Stimulated activated memory B cell treated with anti-CD40 and anti-IgM and Interleukin-4, amounts not matched to agents 10 μg/mL and 1 μg/mL and 100 μg/mL, for 72 hours (primary cell): Measurements from ENCODE around the gene GJD2.

ENCODE experiments used
- ATAC-seq: fragments of 150-1000 bp; cut with Tn5 transposase; 2 replicates; pipeline ENCODE4 v1.10.0; 2021
- H3K27ac Mint-ChIP-seq: one replicate; pipeline ENCODE4 v1.8.0; 2022; ENCODE audit warnings: mild to moderate bottlenecking, mixed read lengths
- H3K27me3 Mint-ChIP-seq: one replicate; pipeline ENCODE4 v1.8.0; 2022; ENCODE audit warnings: mixed read lengths
- H3K36me3 Mint-ChIP-seq: one replicate; pipeline ENCODE4 v1.8.0; 2022; ENCODE audit warnings: mixed read lengths
- H3K4me1 Mint-ChIP-seq: one replicate; pipeline ENCODE4 v1.8.0; 2022; ENCODE audit warnings: mixed read lengths
- H3K4me3 Mint-ChIP-seq: one replicate; pipeline ENCODE4 v1.8.0; 2022; ENCODE audit warnings: mild to moderate bottlenecking, moderate library complexity, mixed read lengths
- H3K9me3 Mint-ChIP-seq: one replicate; pipeline ENCODE4 v1.8.0; 2022; ENCODE audit warnings: mixed read lengths

Gene GJD2

GRCh38 chr15:34721802-34722438, 32.9 kb downstream of the GJD2 start:
- ATAC-seq = no peak
- no peaks in the 10 kb centered on the region for H3K36me3 Mint-ChIP-seq
- H3K4me3 Mint-ChIP-seq = no peak overlapping the region
- no peaks in the 10 kb centered on the region for H3K4me1 Mint-ChIP-seq
- H3K27ac Mint-ChIP-seq = no peak overlapping the region
- H3K9me3 Mint-ChIP-seq = no peaks in the 10 kb centered on the region
- peaks cover 43% of the 10 kb centered on the region for H3K27me3 Mint-ChIP-seq

DNA sequence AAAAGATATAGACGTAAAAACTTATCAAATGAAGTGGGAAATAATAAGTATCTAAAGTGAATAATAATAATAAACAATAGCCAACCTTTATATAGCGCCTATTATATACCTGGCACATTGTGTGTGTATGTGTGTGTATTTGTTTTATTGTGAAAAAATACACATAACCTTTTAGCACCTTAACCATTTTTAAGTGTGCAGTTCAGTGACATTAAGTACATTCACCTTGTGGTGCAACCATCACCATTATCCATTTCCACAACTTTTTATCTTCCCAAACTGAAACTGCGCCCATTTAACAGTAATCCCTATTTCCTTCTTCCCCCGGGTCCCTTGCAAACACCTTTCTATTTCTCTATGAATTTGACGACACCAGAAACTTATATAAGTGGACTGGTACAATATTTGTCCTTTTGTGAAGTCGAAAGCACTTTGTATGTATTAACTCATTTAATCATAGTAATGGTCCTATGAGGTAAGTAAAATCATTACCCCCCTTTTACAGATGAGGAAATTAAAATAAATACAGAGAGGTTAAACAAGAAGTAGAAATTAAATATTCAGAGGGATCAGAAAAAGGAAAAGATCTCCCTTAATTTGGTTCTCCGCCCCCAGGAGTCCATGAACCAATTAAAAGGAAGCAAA, 33.5 kb downstream of the GJD2 start:
- H3K27me3 Mint-ChIP-seq = peaks cover 43% of the 10 kb centered on the region

DNA sequence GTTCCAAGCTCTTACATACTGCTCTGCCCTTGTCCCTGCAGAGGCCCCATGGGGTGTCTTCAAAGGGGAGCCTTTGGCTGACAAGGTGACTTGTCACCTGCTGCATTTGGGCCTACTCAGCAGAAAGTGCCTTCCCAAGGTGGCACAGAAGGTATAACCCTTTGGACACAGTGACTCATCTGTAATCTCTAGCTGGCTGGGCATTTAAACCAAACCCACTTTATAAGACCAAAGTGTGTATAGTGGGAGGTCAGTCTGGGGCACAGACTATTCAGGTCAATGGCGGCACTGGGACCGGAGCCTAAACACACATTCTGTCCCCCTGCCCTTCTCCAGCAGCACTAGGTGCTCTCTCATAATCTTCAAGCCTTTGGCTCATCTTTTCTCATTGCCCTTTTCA, 35.1 kb downstream of the GJD2 start:
- H3K4me1 Mint-ChIP-seq = no peaks in the 10 kb centered on the region
- no peak overlapping the region for H3K27ac Mint-ChIP-seq
- H3K36me3 Mint-ChIP-seq = no peaks in the 10 kb centered on the region
- H3K4me3 Mint-ChIP-seq = no peak overlapping the region
- no peak for ATAC-seq
- H3K9me3 Mint-ChIP-seq = no peaks in the 10 kb centered on the region
- H3K27me3 Mint-ChIP-seq = peaks cover 43% of the 10 kb centered on the region

More for the DNA sequence above, 33.5 kb downstream of the GJD2 start:
- Mint-ChIP-seq H3K4me3 (no peak overlapping the region), H3K27ac (no peak overlapping the region), H3K9me3 (no peaks in the 10 kb centered on the region), H3K4me1 (no peaks in the 10 kb centered on the region), H3K36me3 (no peaks in the 10 kb centered on the region)
- ATAC-seq = no peak

GRCh38 chr15:34718681-34719665, 35.8 kb downstream of the GJD2 start:
- no peaks in the 10 kb centered on the region for H3K36me3 Mint-ChIP-seq
- H3K4me1 Mint-ChIP-seq = no peaks in the 10 kb centered on the region
- peaks cover 39% of the 10 kb centered on the region for H3K27me3 Mint-ChIP-seq
- no peak overlapping the region for H3K27ac Mint-ChIP-seq
- H3K9me3 Mint-ChIP-seq = no peaks in the 10 kb centered on the region
- H3K4me3 Mint-ChIP-seq = no peak overlapping the region
- no peak for ATAC-seq

GRCh38 chr15:34717729-34718128, 37.1 kb downstream of the GJD2 start:
- H3K36me3 Mint-ChIP-seq = no peaks in the 10 kb centered on the region
- H3K9me3 Mint-ChIP-seq = no peaks in the 10 kb centered on the region
- H3K4me1 Mint-ChIP-seq = no peaks in the 10 kb centered on the region
- no peak overlapping the region for H3K27ac Mint-ChIP-seq
- no peak for ATAC-seq
- H3K4me3 Mint-ChIP-seq = no peak overlapping the region
- H3K27me3 Mint-ChIP-seq = peaks cover 35% of the 10 kb centered on the region

- Mint-ChIP-seq H3K27ac (no peak overlapping the region), H3K36me3 (no peaks in the 10 kb centered on the region), H3K4me1 (no peaks in the 10 kb centered on the region), H3K4me3 (no peak overlapping the region), H3K9me3 (no peaks in the 10 kb centered on the region), H3K27me3 (peaks cover 20% of the 10 kb centered on the region)
- no peak for ATAC-seq
These were observed 38.7 kb downstream of the GJD2 start for GRCh38 chr15:34716111-34716510.

GRCh38 chr15:34714476-34715121, 40.2 kb downstream of the GJD2 start:
- Mint-ChIP-seq H3K27me3 (peaks cover 18% of the 10 kb centered on the region), H3K4me3 (no peak overlapping the region), H3K36me3 (no peaks in the 10 kb centered on the region), H3K9me3 (no peaks in the 10 kb centered on the region), H3K4me1 (no peaks in the 10 kb centered on the region), H3K27ac (no peak overlapping the region)
- no peak for ATAC-seq

DNA sequence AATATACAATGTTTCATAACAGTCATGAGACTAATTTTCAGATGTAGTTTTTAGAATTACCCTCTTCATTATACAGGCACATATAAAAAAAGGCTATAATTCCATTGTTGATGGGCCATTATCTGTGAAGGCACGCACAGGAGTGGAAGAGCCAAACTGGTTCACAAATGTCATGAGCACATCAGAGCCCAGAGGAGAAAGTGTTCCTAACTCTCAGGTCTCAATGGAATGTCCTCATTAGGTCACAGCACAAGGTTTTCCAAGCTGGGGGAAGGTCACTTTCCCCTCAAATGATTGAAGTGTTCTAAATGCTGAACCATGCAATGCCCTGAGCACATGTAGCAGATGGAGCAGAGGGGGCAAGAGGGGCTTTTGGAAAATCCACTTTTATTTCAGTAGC, 41.2 kb downstream of the GJD2 start:
- H3K9me3 Mint-ChIP-seq = no peaks in the 10 kb centered on the region
- H3K4me3 Mint-ChIP-seq = no peak overlapping the region
- no peaks in the 10 kb centered on the region for H3K36me3 Mint-ChIP-seq
- no peaks in the 10 kb centered on the region for H3K4me1 Mint-ChIP-seq
- H3K27ac Mint-ChIP-seq = no peak overlapping the region
- peaks cover 19% of the 10 kb centered on the region for H3K27me3 Mint-ChIP-seq
- ATAC-seq = no peak

DNA sequence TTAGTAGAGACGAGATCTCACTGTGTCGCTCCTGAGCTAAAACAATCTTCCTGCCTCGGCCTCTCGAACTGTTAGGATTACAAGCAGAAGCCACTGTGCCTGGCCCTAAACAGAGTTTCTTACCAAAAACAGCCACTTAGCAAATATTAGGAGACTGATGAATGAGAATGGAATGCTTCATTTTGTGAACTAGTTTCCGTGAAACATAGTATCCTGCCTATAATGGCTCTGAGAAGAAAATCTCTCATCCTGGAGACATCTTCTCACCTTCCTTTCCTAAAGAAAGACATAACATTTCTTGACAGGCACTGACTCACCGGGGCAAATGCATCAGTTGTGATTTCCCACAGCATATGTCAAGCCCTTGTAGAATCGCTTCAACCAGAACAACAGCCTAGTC, 44.9 kb downstream of the GJD2 start:
- H3K4me1 Mint-ChIP-seq = no peaks in the 10 kb centered on the region
- no peaks in the 10 kb centered on the region for H3K36me3 Mint-ChIP-seq
- ATAC-seq = no peak
- no peaks in the 10 kb centered on the region for H3K9me3 Mint-ChIP-seq
- no peak overlapping the region for H3K27ac Mint-ChIP-seq
- H3K4me3 Mint-ChIP-seq = no peak overlapping the region
- peaks cover 22% of the 10 kb centered on the region for H3K27me3 Mint-ChIP-seq

GRCh38 chr15:34708422-34708821, 46.4 kb downstream of the GJD2 start:
- ATAC-seq = no peak
- Mint-ChIP-seq H3K27ac (no peak overlapping the region), H3K4me1 (no peaks in the 10 kb centered on the region), H3K9me3 (no peaks in the 10 kb centered on the region), H3K36me3 (no peaks in the 10 kb centered on the region), H3K27me3 (peaks cover 22% of the 10 kb centered on the region), H3K4me3 (no peak overlapping the region)

DNA sequence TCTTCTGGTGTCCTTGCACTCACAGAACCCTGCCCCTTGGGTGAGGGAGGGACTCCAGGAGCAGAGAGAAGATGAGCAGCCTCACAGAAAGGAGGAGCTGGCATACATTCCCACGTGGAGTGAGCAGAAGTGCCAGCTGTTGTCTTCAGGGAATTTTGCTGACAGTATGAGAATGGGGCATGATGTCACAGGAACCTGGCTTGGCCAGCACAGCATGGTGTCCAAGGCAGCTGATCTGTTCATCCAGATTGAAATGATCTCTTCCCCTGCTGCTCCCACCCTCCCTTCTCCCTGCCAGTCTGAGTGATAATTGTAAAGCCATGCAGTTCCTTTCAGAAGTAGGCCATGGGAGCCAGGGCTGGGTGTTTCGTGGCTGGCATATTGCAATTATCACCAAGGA, 53.3 kb downstream of the GJD2 start:
- ATAC-seq = no peak
- H3K4me1 Mint-ChIP-seq = no peaks in the 10 kb centered on the region
- H3K9me3 Mint-ChIP-seq = no peaks in the 10 kb centered on the region
- H3K36me3 Mint-ChIP-seq = no peaks in the 10 kb centered on the region
- no peak overlapping the region for H3K4me3 Mint-ChIP-seq
- no peak overlapping the region for H3K27ac Mint-ChIP-seq
- H3K27me3 Mint-ChIP-seq = peaks cover 19% of the 10 kb centered on the region
